HG02981 (cell line): ENCODE results near the gene TMEM225.
"Not testable (repeated sequence)": the region's sequence is repeated elsewhere in the genome, so short reads cannot be mapped to it uniquely, and the experiment has no call there.

Source experiments
- ATAC-seq: cut with Tn5 transposase; IDR thresholded peaks from one replicate; pipeline ENCODE4 v1.9.1; 2021; ENCODE audit warnings: mild to moderate bottlenecking, moderate library complexity; ENCODE audit not compliant: unreplicated experiment

TMEM225 gene, protein sequence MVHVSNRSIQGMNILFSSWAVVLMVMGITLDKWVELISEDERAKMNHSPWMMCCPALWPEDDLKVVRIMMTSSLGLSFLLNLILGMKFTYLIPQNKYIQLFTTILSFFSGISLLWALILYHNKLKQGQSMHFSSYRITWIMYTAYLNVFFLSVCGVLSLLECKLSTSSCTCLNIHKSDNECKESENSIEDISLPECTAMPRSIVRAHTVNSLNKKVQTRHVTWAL

DNA sequence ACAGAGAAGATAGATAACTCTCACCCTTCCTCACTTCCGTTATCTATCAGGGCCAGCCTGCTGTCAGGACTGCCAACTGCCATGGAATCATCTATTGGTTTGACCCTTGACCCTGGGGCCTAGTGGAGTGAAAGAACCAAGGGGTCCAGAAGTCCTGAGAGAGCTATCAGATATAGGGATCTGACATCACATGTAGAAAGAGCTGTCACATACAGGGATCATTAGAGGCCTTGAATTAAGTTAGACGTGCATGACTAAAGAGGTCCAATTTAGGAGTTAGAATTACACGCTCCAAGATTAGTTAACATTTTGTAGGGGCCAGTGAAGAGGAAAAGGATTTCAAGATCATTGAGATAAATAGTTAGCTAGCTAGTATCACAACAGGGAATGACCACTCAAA is at the start of gene TMEM225:
TMEM225 (minus strand) TSS at position 101 of the 400 bp plus-strand sequence. CDS start 245 bp downstream, outside the sequence.
- ATAC-seq: no peak

GRCh38 chr11:123924027-123924426 is 38.6 kb upstream of the TMEM225 start:
- no peak for ATAC-seq

- no peak for ATAC-seq
Observed at GRCh38 chr11:123920943-123921342, 35.5 kb upstream of the TMEM225 start.

- ATAC-seq: no peak
Observed at GRCh38 chr11:123905826-123906225, 20.4 kb upstream of the TMEM225 start.

- no peak for ATAC-seq
Observed at GRCh38 chr11:123904932-123905331, 19.5 kb upstream of the TMEM225 start.

DNA sequence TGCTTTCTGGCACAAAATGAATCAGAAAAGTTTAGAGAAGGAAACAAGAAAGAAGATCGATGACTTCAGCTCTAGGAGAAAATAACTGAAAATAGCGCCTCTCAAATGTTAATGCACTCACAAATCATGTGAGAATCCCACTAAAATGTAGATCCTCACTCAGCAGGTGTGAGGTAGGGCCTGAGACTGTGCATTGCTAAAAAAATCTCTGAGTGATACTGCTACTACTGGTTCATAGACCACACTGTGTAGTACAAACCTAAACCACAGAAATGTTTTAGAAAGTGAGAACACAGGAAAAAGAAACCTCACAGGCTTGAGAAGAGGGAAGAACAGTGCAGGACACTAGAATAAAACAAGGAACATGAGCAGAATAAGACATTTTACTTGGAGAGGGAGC is 18.5 kb upstream of the TMEM225 start:
- ATAC-seq: no peak

- ATAC-seq: no peak
Observed at GRCh38 chr11:123901867-123902266, 16.4 kb upstream of the TMEM225 start, which contains the start of gene OR8D4. Gene OR8D4, plus strand, starts transcription at chr11:123902167. Its CDS starts 4,265 bp downstream, at chr11:123906432.

DNA sequence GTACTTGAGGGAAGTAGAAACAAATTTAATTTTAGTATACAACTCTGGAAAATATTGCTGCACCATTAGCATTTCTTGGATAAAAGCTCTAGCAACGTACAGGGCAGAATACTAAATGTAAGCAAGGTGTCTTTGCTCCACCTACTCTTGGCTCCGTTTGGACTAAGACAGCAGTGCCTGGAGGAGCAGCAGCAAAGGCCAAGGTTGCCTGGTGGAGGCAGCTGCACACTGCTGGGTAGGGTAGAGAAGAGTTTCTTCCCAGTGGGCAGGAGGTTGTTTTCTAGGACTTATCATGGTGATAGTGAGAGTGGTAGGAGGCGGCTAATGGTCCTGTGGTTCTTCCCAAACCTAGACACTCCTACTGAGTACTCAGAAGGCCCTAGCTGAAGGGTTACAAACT is 14.3 kb upstream of the TMEM225 start:
- ATAC-seq: no peak

DNA sequence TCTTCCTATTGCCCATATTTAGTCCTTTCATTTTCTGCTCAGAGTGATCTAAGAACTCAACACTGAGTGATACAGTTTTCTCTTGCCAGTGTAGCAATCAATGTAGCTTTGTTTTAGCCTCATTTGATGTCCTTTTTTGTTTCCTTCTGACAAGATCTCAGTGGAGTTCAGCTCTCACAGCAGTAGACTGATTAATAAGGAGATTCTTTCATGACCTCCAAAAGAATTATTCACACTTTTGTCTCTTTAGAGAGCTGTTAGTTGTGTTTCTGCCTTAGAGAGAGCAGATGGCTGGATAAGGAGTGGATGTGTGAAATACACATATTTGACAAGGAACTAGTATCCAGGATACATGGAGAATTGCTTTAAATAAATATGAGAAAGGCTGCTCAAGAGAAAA is 6.6 kb upstream of the TMEM225 start:
- no peak for ATAC-seq

DNA sequence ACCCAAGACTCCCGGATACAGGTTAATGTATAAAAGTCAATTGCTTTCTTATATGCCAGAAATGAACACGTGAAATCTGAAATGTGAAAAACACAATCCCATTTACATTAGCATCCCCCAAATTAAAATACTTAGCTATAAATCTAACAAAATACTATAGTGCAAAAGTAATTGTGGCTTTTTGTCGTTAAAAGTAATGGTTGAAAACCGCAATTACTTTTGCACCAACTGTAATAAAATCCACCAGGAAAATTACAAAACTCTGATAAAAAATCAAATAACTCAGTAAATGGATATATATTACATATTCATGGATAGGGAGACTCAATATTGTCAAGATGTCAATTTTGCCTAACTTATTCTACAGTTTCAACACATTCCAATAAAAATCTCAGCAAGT is 4.6 kb downstream of the TMEM225 start:
- no peak for ATAC-seq

DNA sequence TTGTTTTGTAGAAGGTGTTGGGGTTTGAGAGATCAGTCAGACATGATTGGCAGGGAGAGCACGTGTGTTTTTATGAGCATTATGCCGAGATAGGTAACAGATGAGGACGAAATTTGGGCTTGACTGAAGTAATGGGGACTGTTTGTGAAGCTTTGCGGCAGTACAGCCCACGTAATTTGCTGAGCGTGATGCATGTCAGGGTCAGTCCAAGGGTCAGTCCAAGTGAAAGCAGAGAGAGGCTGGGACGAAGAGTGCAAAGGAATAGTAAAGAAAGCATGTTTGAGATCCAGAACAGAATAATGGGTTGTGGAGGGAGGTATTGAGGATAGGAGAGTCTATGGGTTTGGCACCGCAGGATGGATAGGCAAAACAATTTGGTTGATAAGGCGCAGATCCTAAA is 17.7 kb downstream of the TMEM225 start:
- not testable (repeated sequence) for ATAC-seq

GRCh38 chr11:123865293-123865692 is 20.2 kb downstream of the TMEM225 start:
- ATAC-seq: not testable (repeated sequence)

DNA sequence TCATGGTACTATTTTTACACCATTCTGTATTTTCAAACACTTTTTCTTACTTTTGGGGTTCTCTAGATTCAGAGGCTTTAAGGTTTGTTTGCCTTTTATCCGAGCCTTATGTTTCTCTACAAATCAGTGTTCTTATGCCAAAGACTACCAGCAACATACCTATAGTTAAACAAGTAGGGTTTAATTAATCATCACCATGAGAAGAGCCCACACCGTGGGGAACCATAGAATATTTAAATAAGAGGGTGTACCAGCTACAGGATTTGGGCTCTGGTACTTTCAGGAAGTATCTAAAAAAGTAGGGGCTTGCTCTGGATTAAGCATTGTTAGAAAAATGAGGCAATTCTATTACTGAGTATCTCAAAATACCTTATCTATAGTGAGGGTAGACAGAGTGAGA is 25.7 kb downstream of the TMEM225 start:
- ATAC-seq: no peak

GRCh38 chr11:123856444-123856843 is 29.0 kb downstream of the TMEM225 start:
- no peak for ATAC-seq

- no peak for ATAC-seq
Observed at GRCh38 chr11:123853038-123853437, 32.4 kb downstream of the TMEM225 start.

DNA sequence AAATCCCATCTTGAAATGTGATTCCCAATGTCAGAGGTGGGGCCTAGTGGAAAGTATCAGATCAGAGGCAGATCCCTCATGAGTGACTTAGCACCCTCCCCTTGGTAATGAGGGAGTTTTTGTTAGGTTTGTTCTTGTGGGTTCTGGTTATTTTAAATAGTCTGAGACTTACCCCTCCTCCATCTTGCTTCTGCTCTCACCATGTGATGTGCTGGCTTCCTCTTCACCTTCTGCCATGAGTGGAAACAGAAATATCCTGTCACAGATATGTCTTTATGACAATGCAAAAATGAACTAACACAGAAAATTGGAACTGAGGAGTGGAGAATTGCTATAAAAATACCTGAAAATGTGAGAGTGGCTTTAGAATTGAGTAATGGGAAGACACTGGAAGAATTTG is 33.1 kb downstream of the TMEM225 start:
- no peak for ATAC-seq

DNA sequence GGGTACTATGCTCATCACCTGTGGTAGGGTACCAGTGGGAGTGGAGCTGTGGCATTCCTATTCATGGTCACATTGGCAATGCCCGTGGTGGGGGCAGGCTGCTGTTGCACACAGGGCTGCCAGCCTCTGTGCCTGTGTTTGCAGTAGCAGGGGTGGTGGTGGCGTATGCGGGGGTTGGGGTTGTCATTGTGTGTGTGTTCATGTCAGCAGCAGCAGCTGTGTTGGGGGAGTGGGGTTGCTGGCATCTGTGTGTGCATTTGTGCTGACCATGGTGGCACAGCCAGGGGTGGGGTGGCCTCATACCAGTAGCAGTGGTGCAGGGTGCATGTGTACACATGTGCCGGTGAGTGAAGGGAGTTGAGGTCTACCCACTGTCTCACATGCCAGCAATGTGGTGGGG is 34.4 kb downstream of the TMEM225 start:
- ATAC-seq: no peak

DNA sequence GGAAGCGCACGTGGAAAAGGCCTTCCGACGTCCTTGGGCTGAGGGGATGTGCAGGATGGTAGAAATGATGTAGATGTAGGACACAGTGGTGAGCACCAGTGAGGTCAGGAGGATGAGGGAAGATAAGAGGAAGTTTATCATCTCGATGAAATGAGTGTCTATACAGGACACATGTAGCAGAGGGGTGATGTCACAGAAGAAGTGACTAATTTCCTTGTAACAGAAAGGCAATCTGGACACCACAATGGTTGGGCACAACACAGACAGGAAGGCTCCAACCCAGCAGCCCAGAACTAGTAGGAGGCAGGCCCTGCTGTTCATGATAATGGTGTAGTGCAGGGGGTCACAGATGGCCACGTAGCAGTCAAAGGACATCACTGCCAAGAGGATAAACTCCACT is 44.3 kb downstream of the TMEM225 start:
- ATAC-seq: no peak

- no peak for ATAC-seq
Observed at GRCh38 chr11:123839131-123839530, 46.3 kb downstream of the TMEM225 start.

DNA sequence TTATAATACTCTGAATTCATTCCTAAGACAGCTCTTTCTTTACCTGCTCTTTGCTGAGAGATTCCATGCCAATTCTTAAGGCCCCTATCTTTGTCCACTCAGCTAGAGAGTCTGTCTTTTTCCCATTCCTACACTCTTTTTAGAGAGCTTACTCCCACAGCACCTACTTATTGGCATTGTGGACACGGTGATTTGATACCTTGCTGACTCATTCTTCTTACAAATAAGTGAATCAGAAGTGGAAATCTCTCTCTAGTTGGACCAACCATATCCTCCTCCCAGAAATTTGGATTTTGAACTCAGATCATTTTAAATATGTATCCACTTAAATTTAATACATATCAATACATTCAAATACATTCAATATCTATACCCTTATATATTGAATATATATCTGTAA is 46.8 kb downstream of the TMEM225 start:
- ATAC-seq: no peak

GRCh38 chr11:123838199-123838598 is 47.3 kb downstream of the TMEM225 start:
- ATAC-seq: no peak

- no peak for ATAC-seq
Observed at GRCh38 chr11:123833095-123833494, 52.4 kb downstream of the TMEM225 start.
